ENCODE measurements around the gene CDK11B.
"Not testable (repeated sequence)": the region's sequence is repeated elsewhere in the genome, so short reads cannot be mapped to it uniquely, and the experiment has no call there.

Gene CDK11B

GRCh38 chr1:1597275-1597930 lies 61.4 kb downstream of the CDK11B start:
- no peak for DNase-seq

DNA sequence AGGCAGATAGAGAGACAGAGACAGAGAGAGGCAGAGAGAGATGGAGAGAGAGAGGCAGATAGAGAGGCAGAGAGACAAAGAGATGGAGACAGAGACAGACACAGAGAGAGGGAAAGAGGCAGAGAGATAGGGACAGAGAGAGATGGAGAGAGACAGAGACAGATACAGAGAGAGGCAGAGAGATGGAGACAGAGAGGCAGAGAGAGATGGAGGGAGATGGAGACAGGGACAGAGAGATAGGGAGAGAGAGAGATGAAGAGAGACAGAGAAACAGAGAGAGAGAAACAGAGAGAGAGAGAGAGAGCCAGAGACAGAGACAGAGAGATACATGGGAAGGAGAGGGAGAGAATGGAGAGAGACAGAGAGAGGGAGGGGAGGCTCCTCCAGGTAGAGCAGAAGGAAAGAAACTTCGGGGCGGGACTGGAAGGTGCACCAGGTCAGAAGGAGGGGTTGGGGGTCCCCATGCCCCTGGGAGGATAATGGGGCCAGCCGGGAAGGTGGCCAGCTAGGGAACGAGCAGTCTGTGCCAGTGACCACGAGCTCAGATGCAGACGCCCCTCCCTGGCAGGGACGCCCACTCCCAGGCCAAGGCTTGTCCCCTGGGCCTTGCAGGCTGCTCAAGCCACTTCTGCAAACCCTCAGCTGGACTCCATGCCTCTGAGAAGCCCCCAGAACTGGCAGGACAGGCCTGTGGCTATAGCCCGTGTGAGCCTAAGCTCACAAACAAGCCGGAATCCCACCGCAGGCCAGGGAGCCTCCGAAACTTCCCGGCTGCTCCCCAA lies 62.1 kb downstream of the CDK11B start:
- no peak for DNase-seq

- not testable (repeated sequence) for DNase-seq
Observed at GRCh38 chr1:1595341-1595740, 63.5 kb downstream of the CDK11B start.

- no peak for DNase-seq
Observed at GRCh38 chr1:1594602-1595260, 64.1 kb downstream of the CDK11B start.

DNA sequence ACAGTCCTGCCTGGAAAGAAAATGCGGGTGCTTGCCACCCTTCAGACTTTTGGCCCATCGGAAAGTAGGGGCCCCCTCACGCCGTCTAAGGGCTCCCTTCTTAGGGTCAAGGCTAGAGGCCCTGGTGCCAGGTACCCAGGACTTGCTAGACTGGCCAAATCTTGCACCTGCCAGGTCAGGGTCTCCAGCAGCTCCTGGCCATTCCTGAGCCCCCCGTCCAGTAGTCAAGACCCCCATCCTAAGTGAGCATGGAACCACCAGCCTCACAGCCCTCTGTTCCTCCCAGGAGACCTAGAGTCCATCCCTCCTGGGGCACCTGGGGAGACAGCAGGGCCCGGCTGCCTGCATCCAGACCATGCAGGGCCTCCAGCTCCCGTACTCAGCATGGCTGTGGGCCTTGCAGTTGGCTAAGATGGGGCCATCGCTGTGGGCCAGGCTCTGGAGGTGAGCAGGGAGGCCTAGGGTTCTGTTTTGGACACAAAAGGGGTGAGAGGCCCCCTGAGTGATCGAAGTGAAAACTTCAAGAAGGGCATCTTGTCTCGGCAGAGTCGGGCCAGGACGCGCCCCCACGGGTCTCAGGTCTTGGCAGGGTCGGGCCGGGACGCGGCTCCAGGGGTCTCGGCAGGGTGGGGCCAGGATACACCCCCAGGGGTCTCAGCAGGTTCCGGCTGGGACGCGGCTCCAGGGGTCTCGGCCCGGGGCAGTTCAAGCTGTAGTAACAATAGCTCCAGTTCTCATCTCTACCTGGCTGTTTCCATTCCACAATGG lies 64.8 kb downstream of the CDK11B start:
- no peak for DNase-seq

DNA sequence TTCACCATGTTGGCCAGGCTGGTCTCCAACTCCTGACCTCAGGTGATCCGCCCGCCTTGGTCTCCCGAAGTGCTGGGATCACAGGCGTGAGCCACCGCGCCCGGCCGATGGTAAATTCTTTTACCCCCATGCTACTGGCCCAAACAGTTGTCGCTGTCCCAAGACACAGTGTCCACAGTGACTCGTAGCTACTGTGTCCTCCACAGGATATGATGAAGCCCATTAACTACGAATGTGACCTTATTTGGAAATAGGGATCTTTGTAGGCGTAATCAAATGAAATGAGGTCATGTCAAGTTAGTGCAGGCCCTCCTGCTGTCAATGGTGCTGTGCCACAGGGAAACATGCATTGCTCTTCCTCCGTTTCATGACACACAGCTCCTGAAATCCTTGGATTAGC lies 67.4 kb downstream of the CDK11B start:
- DNase-seq = no peak
